HL-60 (cell line): ENCODE measurements around the gene CLEC2D.

Experiments
- DNase-seq, 2 experiments: peaks; one replicate each; pipeline ENCODE4 v3.0.0-alpha.2; 2010 to 2020; ENCODE audit warnings: low read depth in 1 of 2, low spot score in 1 of 2
- H3K27ac ChIP-seq: fragments of 250-450 bp; sonication (Bioruptor Pico); replicated peaks from 2 replicates; pipeline ENCODE4 v1.5.1; 2020; ENCODE audit warnings: mild to moderate bottlenecking, moderate library complexity
- H3K27me3 ChIP-seq: fragments of 250-450 bp; sonication (Bioruptor Pico); 2 replicates; pipeline ENCODE4 v1.5.1; 2021; ENCODE audit warnings: mild to moderate bottlenecking, moderate library complexity; ENCODE audit not compliant: insufficient read depth, poor library complexity, severe bottlenecking
- H3K4me3 ChIP-seq: replicated peaks from 2 replicates; pipeline ENCODE4 v1.5.1; 2011; ENCODE audit warnings: mild to moderate bottlenecking, control low read depth, low read length; ENCODE audit not compliant: insufficient read depth
- CTCF ChIP-seq: IDR thresholded peaks from one replicate; pipeline ENCODE4 v1.5.1; 2011; ENCODE audit warnings: low read length, control low read depth, inconsistent platforms; ENCODE audit not compliant: insufficient read depth
- GABPA ChIP-seq: IDR thresholded peaks from 2 replicates; pipeline ENCODE4 v1.6.1; 2012; ENCODE audit warnings: low read depth
- POLR2AphosphoS5 ChIP-seq: IDR thresholded peaks from 2 replicates; pipeline ENCODE4 v1.6.1; 2012; ENCODE audit warnings: low read depth
- REST ChIP-seq: IDR thresholded peaks from 2 replicates; pipeline ENCODE4 v1.6.1; 2012; ENCODE audit warnings: low read depth; ENCODE audit not compliant: insufficient replicate concordance
- SPI1 ChIP-seq: IDR thresholded peaks from 2 replicates; pipeline ENCODE4 v1.6.1; 2012; ENCODE audit warnings: low read depth, mild to moderate bottlenecking, borderline replicate concordance

Gene CLEC2D

GRCh38 chr12:9729082-9729481 lies 59.6 kb downstream of the CLEC2D start:
- no peak overlapping the region for H3K4me3 ChIP-seq
- TF ChIP-seq GABPA, result no peak
- TF ChIP-seq CTCF, result no peak
- no peak for TF ChIP-seq POLR2AphosphoS5
- TF ChIP-seq SPI1, result no peak
- no peak for TF ChIP-seq REST
- no peak overlapping the region for H3K27ac ChIP-seq
- no peaks in the 10 kb centered on the region for H3K27me3 ChIP-seq
- DNase-seq, result no peak

GRCh38 chr12:9730011-9730410 lies 60.5 kb downstream of the CLEC2D start:
- no peak overlapping the region for H3K4me3 ChIP-seq
- TF ChIP-seq CTCF (no peak), REST (no peak), GABPA (no peak), POLR2AphosphoS5 (no peak), SPI1 (no peak)
- H3K27me3 ChIP-seq, result no peaks in the 10 kb centered on the region
- H3K27ac ChIP-seq, result no peak overlapping the region
- DNase-seq, result no peak

- no peak for DNase-seq
- Histone ChIP-seq H3K27ac (no peak overlapping the region), H3K4me3 (no peak overlapping the region), H3K27me3 (no peaks in the 10 kb centered on the region)
- TF ChIP-seq CTCF (no peak), GABPA (no peak), REST (no peak), SPI1 (no peak), POLR2AphosphoS5 (no peak)
Measured at GRCh38 chr12:9730591-9730990, 61.1 kb downstream of the CLEC2D start.
